ENCODE results near the gene EMC8.
"Not testable (repeated sequence)": the region's sequence is repeated elsewhere in the genome, so short reads cannot be mapped to it uniquely, and the experiment has no call there.

Gene EMC8

GRCh38 chr16:85834741-85835140, 35.4 kb upstream of the EMC8 start:
- no peak for DNase-seq

GRCh38 chr16:85833219-85833920, 34.0 kb upstream of the EMC8 start:
- DNase-seq, result no peak

- DNase-seq, result no peak
These were observed 33.4 kb upstream of the EMC8 start for GRCh38 chr16:85832570-85833218.

GRCh38 chr16:85830821-85831220, 31.5 kb upstream of the EMC8 start:
- no peak for DNase-seq

- DNase-seq, result no peak
These were observed 30.6 kb upstream of the EMC8 start for GRCh38 chr16:85829751-85830445.

- no peak for DNase-seq
These were observed 29.9 kb upstream of the EMC8 start for GRCh38 chr16:85829171-85829719.

GRCh38 chr16:85828166-85828565, 28.8 kb upstream of the EMC8 start:
- no peak for DNase-seq

GRCh38 chr16:85826686-85827247, 27.4 kb upstream of the EMC8 start:
- DNase-seq, result no peak

GRCh38 chr16:85825326-85825725, 26.0 kb upstream of the EMC8 start:
- DNase-seq, result no peak

- no peak for DNase-seq
These were observed 25.1 kb upstream of the EMC8 start for GRCh38 chr16:85824161-85825135.

- no peak for DNase-seq
These were observed 24.1 kb upstream of the EMC8 start for GRCh38 chr16:85823328-85823920.

- DNase-seq, result no peak
These were observed 22.8 kb upstream of the EMC8 start for GRCh38 chr16:85822145-85822544.

GRCh38 chr16:85821390-85822135, 22.2 kb upstream of the EMC8 start:
- peak; percentile 82 for DNase-seq

- DNase-seq, result peak; percentile 82
These were observed 21.4 kb upstream of the EMC8 start for GRCh38 chr16:85820604-85821372.

GRCh38 chr16:85819771-85820170, 20.4 kb upstream of the EMC8 start:
- DNase-seq, result no peak

- peak; percentile 25 for DNase-seq
These were observed 19.9 kb upstream of the EMC8 start for GRCh38 chr16:85819245-85819644.

GRCh38 chr16:85817195-85817594, 17.9 kb upstream of the EMC8 start:
- DNase-seq, result not testable (repeated sequence)

GRCh38 chr16:85816159-85816558, 16.8 kb upstream of the EMC8 start:
- no peak for DNase-seq

- DNase-seq, result no peak
These were observed 13.7 kb upstream of the EMC8 start for GRCh38 chr16:85812811-85813700.
